ENCODE measurements around the gene ZNF417. TPM values are rescaled to one million over a fixed set of nuclear protein-coding genes. Genes with fewer than 3 reads are reported as not detected.
"Not testable (repeated sequence)": the region's sequence is repeated elsewhere in the genome, so short reads cannot be mapped to it uniquely, and the experiment has no call there.

ZNF417 gene
- polyA plus RNA-seq, 1 experiment, result 8.4 TPM

DNA sequence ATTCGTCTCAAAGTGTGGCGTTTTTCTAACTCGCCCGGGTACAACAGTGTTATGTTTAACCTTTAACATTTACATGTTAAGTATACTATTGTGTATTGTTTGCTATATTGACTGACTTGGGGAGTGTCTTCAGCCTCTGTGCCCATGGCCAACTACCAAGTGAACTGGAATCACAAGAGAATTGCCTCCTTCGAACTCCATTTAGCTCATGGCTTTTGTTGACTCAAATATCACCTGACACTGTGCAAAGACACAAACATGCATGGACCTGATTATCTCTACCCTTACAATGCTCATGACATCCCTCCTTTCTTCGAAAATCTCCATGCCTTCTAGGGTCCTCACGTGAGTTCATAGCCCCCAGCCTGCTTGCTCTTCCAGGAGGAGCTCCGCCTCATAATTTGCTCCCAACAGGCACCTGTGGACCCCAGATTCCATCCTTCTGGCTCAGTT, 28.3 kb downstream of the ZNF417 start:
- H3K4me3 ChIP-seq (ENCODE audit: low read depth, low read length), result peak overlapping the region; percentile 95
- TF ChIP-seq, protein P1, sequence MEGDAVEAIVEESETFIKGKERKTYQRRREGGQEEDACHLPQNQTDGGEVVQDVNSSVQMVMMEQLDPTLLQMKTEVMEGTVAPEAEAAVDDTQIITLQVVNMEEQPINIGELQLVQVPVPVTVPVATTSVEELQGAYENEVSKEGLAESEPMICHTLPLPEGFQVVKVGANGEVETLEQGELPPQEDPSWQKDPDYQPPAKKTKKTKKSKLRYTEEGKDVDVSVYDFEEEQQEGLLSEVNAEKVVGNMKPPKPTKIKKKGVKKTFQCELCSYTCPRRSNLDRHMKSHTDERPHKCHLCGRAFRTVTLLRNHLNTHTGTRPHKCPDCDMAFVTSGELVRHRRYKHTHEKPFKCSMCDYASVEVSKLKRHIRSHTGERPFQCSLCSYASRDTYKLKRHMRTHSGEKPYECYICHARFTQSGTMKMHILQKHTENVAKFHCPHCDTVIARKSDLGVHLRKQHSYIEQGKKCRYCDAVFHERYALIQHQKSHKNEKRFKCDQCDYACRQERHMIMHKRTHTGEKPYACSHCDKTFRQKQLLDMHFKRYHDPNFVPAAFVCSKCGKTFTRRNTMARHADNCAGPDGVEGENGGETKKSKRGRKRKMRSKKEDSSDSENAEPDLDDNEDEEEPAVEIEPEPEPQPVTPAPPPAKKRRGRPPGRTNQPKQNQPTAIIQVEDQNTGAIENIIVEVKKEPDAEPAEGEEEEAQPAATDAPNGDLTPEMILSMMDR (IDR thresholded peaks at IDR 0.05; ENCODE audit: low read depth, low read length), result no peak
- CTCF ChIA-PET, result interaction anchor here (0.8 to 1.5 kb wide), 4 partner anchors 14 to 69 kb away, joined by 3 to 7 read pairs (median 4); no protein-coding TSS in a partner anchor
- H3K27me3 ChIP-seq (ENCODE audit: control insufficient read depth, insufficient read depth, low read length), result no peaks in the 10 kb centered on the region
- POLR2A ChIA-PET, result no interaction called here
- no peak overlapping the region for H3K27ac ChIP-seq (ENCODE audit: low read depth, low read length)
- DNase-seq (ENCODE audit: low read depth, low spot score), result no peak
- peaks cover 20% of the 10 kb centered on the region for H3K9me3 ChIP-seq (ENCODE audit: control insufficient read depth, insufficient read depth, low read length)

- POLR2A ChIA-PET, result no interaction called here
These were observed 29.0 kb downstream of the ZNF417 start for GRCh38 chr19:57887195-57887941.

DNA sequence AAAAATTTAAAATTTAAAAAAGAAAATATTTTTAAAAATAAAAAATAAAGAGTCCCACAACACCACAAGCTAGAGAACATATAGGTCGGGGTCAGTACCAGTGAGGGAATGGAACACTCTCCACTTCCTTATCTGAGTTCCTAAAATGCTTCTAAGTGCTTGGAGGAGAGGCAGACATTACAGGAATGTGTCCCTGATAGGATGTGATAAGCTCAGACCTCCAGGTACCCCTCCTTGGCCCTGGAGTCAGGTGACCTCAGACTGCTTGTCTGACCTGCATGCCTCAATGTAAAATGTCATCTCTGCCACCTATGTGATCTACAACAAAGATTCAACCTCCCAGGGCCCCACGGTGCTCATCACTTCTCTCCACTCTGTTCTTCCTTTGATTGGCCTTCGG, 30.3 kb downstream of the ZNF417 start:
- H3K27ac ChIP-seq (ENCODE audit: low read depth, low read length), result no peak overlapping the region
- H3K27me3 ChIP-seq (ENCODE audit: control insufficient read depth, insufficient read depth, low read length), result no peaks in the 10 kb centered on the region
- CTCF ChIA-PET, result no interaction called here
- no peak for DNase-seq (ENCODE audit: low read depth, low spot score)
- peaks cover 20% of the 10 kb centered on the region for H3K9me3 ChIP-seq (ENCODE audit: control insufficient read depth, insufficient read depth, low read length)
- TF ChIP-seq, protein P1 (IDR thresholded peaks at IDR 0.05; ENCODE audit: low read depth, low read length), result no peak
- POLR2A ChIA-PET, result no interaction called here
- no peak overlapping the region for H3K4me3 ChIP-seq (ENCODE audit: low read depth, low read length)

More at GRCh38 chr19:57887195-57887941, 29.0 kb downstream of the ZNF417 start:
- TF ChIP-seq, protein P1 (IDR thresholded peaks at IDR 0.05; ENCODE audit: low read depth, low read length), result no peak
- Histone ChIP-seq H3K27me3 (ENCODE audit: control insufficient read depth, insufficient read depth, low read length) (no peaks in the 10 kb centered on the region), H3K27ac (ENCODE audit: low read depth, low read length) (no peak overlapping the region), H3K9me3 (ENCODE audit: control insufficient read depth, insufficient read depth, low read length) (peaks cover 20% of the 10 kb centered on the region), H3K4me3 (ENCODE audit: low read depth, low read length) (peak overlapping the region; percentile 95)
- CTCF ChIA-PET, result interaction anchor here (0.8 to 1.5 kb wide), 2 partner anchors 15 to 68 kb away, joined by 3 to 4 read pairs; no protein-coding TSS in a partner anchor
- no peak for DNase-seq (ENCODE audit: low read depth, low spot score)

DNA sequence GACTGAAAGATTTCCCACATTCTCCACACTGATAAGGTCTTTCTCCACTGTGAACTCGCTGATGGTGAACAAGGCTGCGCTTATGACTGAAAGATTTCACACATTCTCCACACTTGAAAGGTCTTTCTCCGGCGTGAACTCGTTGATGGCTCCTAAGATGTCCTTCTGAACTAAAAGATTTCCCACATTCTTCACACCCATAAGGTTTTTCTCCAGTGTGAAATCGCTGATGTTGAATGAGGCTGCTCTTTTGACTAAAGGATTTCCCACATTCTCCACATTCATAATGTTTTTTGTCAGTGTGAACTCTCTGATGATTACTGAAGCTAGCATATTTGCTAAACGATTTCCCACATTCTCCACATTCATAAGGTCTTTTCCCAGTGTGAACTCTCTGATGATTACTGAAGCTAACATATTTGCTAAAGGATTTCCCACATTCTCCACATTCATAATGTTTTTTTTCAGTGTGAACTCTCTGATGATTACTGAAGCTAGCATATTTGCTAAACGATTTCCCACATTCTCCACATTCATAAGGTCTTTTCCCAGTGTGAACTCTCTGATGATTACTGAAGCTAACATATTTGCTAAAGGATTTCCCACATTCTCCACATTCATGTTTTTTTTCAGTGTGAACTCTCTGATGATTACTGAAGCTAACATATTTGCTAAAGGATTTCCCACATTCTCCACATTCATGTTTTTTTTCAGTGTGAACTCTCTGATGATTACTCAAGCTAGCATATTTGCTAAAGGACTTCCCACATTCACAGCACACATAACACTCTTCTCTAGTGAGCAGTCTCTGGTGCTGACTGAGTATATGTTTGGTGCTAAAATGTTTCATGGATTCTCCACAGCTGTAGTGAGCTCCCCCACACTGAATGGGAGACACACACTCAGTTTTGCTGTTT, 42.3 kb downstream of the ZNF417 start:
- DNase-seq (ENCODE audit: low read depth, low spot score); POLR2A ChIA-PET; H3K27me3 ChIP-seq (ENCODE audit: control insufficient read depth, insufficient read depth, low read length); H3K4me3 ChIP-seq (ENCODE audit: low read depth, low read length); H3K27ac ChIP-seq (ENCODE audit: low read depth, low read length): not testable (repeated sequence)
- CTCF ChIA-PET, result interaction anchor here (0.6 kb wide), 1 partner anchor 469 kb away, joined by 4 read pairs; no protein-coding TSS in a partner anchor
- peaks cover 62% of the 10 kb centered on the region for H3K9me3 ChIP-seq (ENCODE audit: control insufficient read depth, insufficient read depth, low read length)

DNA sequence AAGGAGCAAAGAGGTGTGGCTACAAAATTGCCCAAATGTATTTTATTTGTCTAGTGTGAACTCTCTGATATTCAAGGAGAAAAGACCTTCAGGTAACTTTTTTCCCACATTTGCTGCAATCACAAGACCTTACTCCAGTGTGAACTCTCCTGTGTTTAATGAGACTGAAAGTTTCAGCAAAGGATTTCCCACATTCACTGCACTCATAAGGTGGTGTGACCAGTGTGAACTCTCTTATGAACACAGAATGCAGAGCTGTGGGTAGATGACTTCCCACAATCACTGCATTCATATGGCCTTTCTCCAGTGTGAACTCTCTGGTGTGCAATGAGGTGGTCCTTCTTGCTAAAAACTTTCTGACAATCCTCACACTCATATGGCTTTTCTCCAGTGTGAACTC, 43.9 kb downstream of the ZNF417 start:
- ChIA-PET CTCF (no interaction called here), POLR2A (no interaction called here)
- TF ChIP-seq, protein P1 (IDR thresholded peaks at IDR 0.05; ENCODE audit: low read depth, low read length), result no peak
- no peak overlapping the region for H3K4me3 ChIP-seq (ENCODE audit: low read depth, low read length)
- H3K9me3 ChIP-seq (ENCODE audit: control insufficient read depth, insufficient read depth, low read length), result peaks cover 66% of the 10 kb centered on the region
- H3K27ac ChIP-seq (ENCODE audit: low read depth, low read length), result no peak overlapping the region
- no peaks in the 10 kb centered on the region for H3K27me3 ChIP-seq (ENCODE audit: control insufficient read depth, insufficient read depth, low read length)
- DNase-seq (ENCODE audit: low read depth, low spot score), result no peak

Measured in AG04450 (cell line).